ENCODE results near the gene TSHZ2. TPM values are rescaled to one million over a fixed set of nuclear protein-coding genes. Genes with fewer than 3 reads are reported as not detected.
"Not testable (repeated sequence)": the region's sequence is repeated elsewhere in the genome, so short reads cannot be mapped to it uniquely, and the experiment has no call there.

The TSHZ2 gene
- total and polyA plus RNA-seq, 2 donors (not counting 1 experiment from before 2014, with no cell fraction given), result 1.00 to 5.7 TPM

- Mint-ChIP-seq H3K27me3 (peaks cover 19% of the 10 kb centered on the region), H3K27ac (no peak overlapping the region), H3K4me1 (no peaks in the 10 kb centered on the region), H3K4me3 (no peak overlapping the region), H3K9me3 (ENCODE audit: insufficient read depth) (no peaks in the 10 kb centered on the region)
- H3K4me3 ChIP-seq (ENCODE audit: control extremely low read depth in 1 of 5, extremely low read depth in 1 of 5, insufficient read depth in 1 of 5, low read depth in 2 of 5, low read length in 4 of 5), result no peak overlapping the region
- H3K4me1 ChIP-seq (ENCODE audit: control insufficient read depth in 2 of 2, insufficient read depth in 2 of 2, low read length in 2 of 2), result no peaks in the 10 kb centered on the region
- ATAC-seq (ENCODE audit: low read depth), result no peak
- ChIA-PET CTCF (no interaction called here), POLR2A (no interaction called here)
- TF ChIP-seq EZH2 (IDR thresholded peaks at IDR 0.05; ENCODE audit: borderline replicate concordance, insufficient read depth, low read depth, low read length, poor library complexity, severe bottlenecking) (no peak), CTCF (IDR thresholded peaks at IDR 0.05) (no peak)
- 93% methylated on average over 2 of the region's 2 CpGs for WGBS (ENCODE audit: insufficient coverage)
- H4K20me1 ChIP-seq (ENCODE audit: control insufficient read depth, insufficient read depth, low read length, poor library complexity, severe bottlenecking), result no peaks in the 10 kb centered on the region
- H3K36me3 ChIP-seq (replicated peaks in 1 of 2; ENCODE audit: control extremely low read depth in 1 of 2, control insufficient read depth in 1 of 2, extremely low read depth in 1 of 2, insufficient read depth in 2 of 2, low read length in 1 of 2), result no peaks in the 10 kb centered on the region
- H2AFZ ChIP-seq (ENCODE audit: insufficient read depth, low read depth, low read length, poor library complexity, severe bottlenecking), result no peak overlapping the region
- no peak for DNase-seq
- H3K9ac ChIP-seq (ENCODE audit: low read length), result no peak overlapping the region
- no peak overlapping the region for H3K27ac ChIP-seq (ENCODE audit: low read length in 2 of 2)
- intact Hi-C loops (cut with micrococcal nuclease), result no loop called here
- H3K4me2 ChIP-seq (replicated peaks; ENCODE audit: low read depth, low read length, poor library complexity, severe bottlenecking), result no peak overlapping the region
- H3K27me3 ChIP-seq (replicated peaks in 1 of 4; ENCODE audit: control extremely low read depth in 1 of 4, control insufficient read depth in 3 of 4, insufficient read depth in 4 of 4, low read length in 3 of 4), result peaks cover 0 to 4% (median 0%) of the 10 kb centered on the region in 4 experiments
- no peaks in the 10 kb centered on the region for H3K79me2 ChIP-seq (ENCODE audit: control insufficient read depth, insufficient read depth, low read length)
- H3K9me3 ChIP-seq (ENCODE audit: control extremely low read depth in 1 of 3, control insufficient read depth in 2 of 3, insufficient read depth in 1 of 3, low read length in 2 of 3), result no peaks in the 10 kb centered on the region
These were observed 393.4 kb downstream of the TSHZ2 start for GRCh38 chr20:53365539-53366075.

- CTCF ChIA-PET, result not testable (repeated sequence)
These were observed 394.8 kb downstream of the TSHZ2 start for GRCh38 chr20:53366928-53367327.

More at GRCh38 chr20:53366928-53367327, 394.8 kb downstream of the TSHZ2 start:
- H3K27me3 Mint-ChIP-seq, result peaks cover 19% of the 10 kb centered on the region
- H3K4me1 Mint-ChIP-seq; H3K4me1 ChIP-seq (ENCODE audit: control insufficient read depth in 2 of 2, insufficient read depth in 2 of 2, low read length in 2 of 2); H3K27ac Mint-ChIP-seq; H2AFZ ChIP-seq (ENCODE audit: insufficient read depth, low read depth, low read length, poor library complexity, severe bottlenecking); H3K79me2 ChIP-seq (ENCODE audit: control insufficient read depth, insufficient read depth, low read length); H3K9me3 Mint-ChIP-seq (ENCODE audit: insufficient read depth); H3K4me2 ChIP-seq (replicated peaks; ENCODE audit: low read depth, low read length, poor library complexity, severe bottlenecking); H3K9me3 ChIP-seq (ENCODE audit: control extremely low read depth in 1 of 3, control insufficient read depth in 2 of 3, insufficient read depth in 1 of 3, low read length in 2 of 3); POLR2A ChIA-PET; H4K20me1 ChIP-seq (ENCODE audit: control insufficient read depth, insufficient read depth, low read length, poor library complexity, severe bottlenecking); DNase-seq; H3K27ac ChIP-seq (ENCODE audit: low read length in 2 of 2); H3K27me3 ChIP-seq (replicated peaks in 1 of 4; ENCODE audit: control extremely low read depth in 1 of 4, control insufficient read depth in 3 of 4, insufficient read depth in 4 of 4, low read length in 3 of 4); H3K4me3 ChIP-seq (ENCODE audit: control extremely low read depth in 1 of 5, extremely low read depth in 1 of 5, insufficient read depth in 1 of 5, low read depth in 2 of 5, low read length in 4 of 5); H3K4me3 Mint-ChIP-seq; intact Hi-C loops (cut with micrococcal nuclease); H3K36me3 ChIP-seq (replicated peaks in 1 of 2; ENCODE audit: control extremely low read depth in 1 of 2, control insufficient read depth in 1 of 2, extremely low read depth in 1 of 2, insufficient read depth in 2 of 2, low read length in 1 of 2); ATAC-seq (ENCODE audit: low read depth); H3K9ac ChIP-seq (ENCODE audit: low read length): not testable (repeated sequence)
- WGBS (ENCODE audit: insufficient coverage), result 91% methylated on average over 7 of the region's 8 CpGs
